ENCODE measurements around the gene BCAS4.
"Not testable (repeated sequence)": the region's sequence is repeated elsewhere in the genome, so short reads cannot be mapped to it uniquely, and the experiment has no call there.

BCAS4 gene

GRCh38 chr20:50800986-50801746 lies 6.3 kb downstream of the BCAS4 start:
- DNase-seq: not testable (repeated sequence)

GRCh38 chr20:50801747-50802125 lies 6.9 kb downstream of the BCAS4 start:
- no peak for DNase-seq

- no peak for DNase-seq
Observed at GRCh38 chr20:50802289-50802688, 7.4 kb downstream of the BCAS4 start.

- no peak for DNase-seq
Observed at GRCh38 chr20:50804437-50805348, 9.8 kb downstream of the BCAS4 start.

- DNase-seq: no peak
Observed at GRCh38 chr20:50805349-50805684, 10.5 kb downstream of the BCAS4 start.

GRCh38 chr20:50806126-50806768 lies 11.4 kb downstream of the BCAS4 start:
- DNase-seq: no peak

- DNase-seq: no peak
Observed at GRCh38 chr20:50810063-50810462, 15.2 kb downstream of the BCAS4 start.

GRCh38 chr20:50810842-50811241 lies 16.0 kb downstream of the BCAS4 start:
- no peak for DNase-seq

- no peak for DNase-seq
Observed at GRCh38 chr20:50813101-50813643, 18.3 kb downstream of the BCAS4 start.

GRCh38 chr20:50813801-50814200 lies 18.9 kb downstream of the BCAS4 start:
- DNase-seq: no peak

GRCh38 chr20:50814438-50815161 lies 19.7 kb downstream of the BCAS4 start:
- no peak for DNase-seq

- DNase-seq: no peak
Observed at GRCh38 chr20:50815162-50815989, 20.5 kb downstream of the BCAS4 start.

- no peak for DNase-seq
Observed at GRCh38 chr20:50817776-50818172, 22.9 kb downstream of the BCAS4 start.

GRCh38 chr20:50819349-50819748 lies 24.5 kb downstream of the BCAS4 start:
- no peak for DNase-seq

- DNase-seq: no peak
Observed at GRCh38 chr20:50820515-50821256, 25.8 kb downstream of the BCAS4 start.

GRCh38 chr20:50821257-50821921 lies 26.5 kb downstream of the BCAS4 start:
- DNase-seq: no peak

- DNase-seq: no peak
Observed at GRCh38 chr20:50821994-50822393, 27.1 kb downstream of the BCAS4 start.

GRCh38 chr20:50823319-50823718 lies 28.5 kb downstream of the BCAS4 start:
- no peak for DNase-seq

GRCh38 chr20:50824137-50824536 lies 29.3 kb downstream of the BCAS4 start:
- DNase-seq: no peak

GRCh38 chr20:50826121-50826520 lies 31.3 kb downstream of the BCAS4 start:
- DNase-seq: no peak
